Measurements from ENCODE around the gene ADH6. TPM values are rescaled to one million over a fixed set of nuclear protein-coding genes. Genes with fewer than 3 reads are reported as not detected.
"Not testable (repeated sequence)": the region's sequence is repeated elsewhere in the genome, so short reads cannot be mapped to it uniquely, and the experiment has no call there.

The ADH6 gene
- total RNA-seq, 1 donor, result not detected

GRCh38 chr4:99207069-99207743 is 11.8 kb downstream of the ADH6 start:
- H3K4me1 ChIP-seq (ENCODE audit: insufficient read depth, low read length), result no peaks in the 10 kb centered on the region
- H3K4me3 ChIP-seq (ENCODE audit: low read length), result no peak overlapping the region
- no peaks in the 10 kb centered on the region for H3K27me3 ChIP-seq (ENCODE audit: insufficient read depth, low read length)
- no peaks in the 10 kb centered on the region for H3K9me3 ChIP-seq (ENCODE audit: low read depth, low read length)

GRCh38 chr4:99205153-99205979 is 13.7 kb downstream of the ADH6 start:
- H3K9me3 ChIP-seq (ENCODE audit: low read depth, low read length), result no peaks in the 10 kb centered on the region
- no peaks in the 10 kb centered on the region for H3K27me3 ChIP-seq (ENCODE audit: insufficient read depth, low read length)
- no peaks in the 10 kb centered on the region for H3K4me1 ChIP-seq (ENCODE audit: insufficient read depth, low read length)
- H3K4me3 ChIP-seq (ENCODE audit: low read length), result no peak overlapping the region

GRCh38 chr4:99202536-99202935 is 16.5 kb downstream of the ADH6 start:
- Histone ChIP-seq H3K4me1 (ENCODE audit: insufficient read depth, low read length) (no peaks in the 10 kb centered on the region), H3K9me3 (ENCODE audit: low read depth, low read length) (no peaks in the 10 kb centered on the region), H3K27me3 (ENCODE audit: insufficient read depth, low read length) (no peaks in the 10 kb centered on the region), H3K4me3 (ENCODE audit: low read length) (no peak overlapping the region)

- H3K9me3 ChIP-seq (ENCODE audit: low read depth, low read length), result no peaks in the 10 kb centered on the region
- H3K27me3 ChIP-seq (ENCODE audit: insufficient read depth, low read length), result no peaks in the 10 kb centered on the region
- no peaks in the 10 kb centered on the region for H3K4me1 ChIP-seq (ENCODE audit: insufficient read depth, low read length)
Observed at GRCh38 chr4:99202094-99202493, 17.0 kb downstream of the ADH6 start.

DNA sequence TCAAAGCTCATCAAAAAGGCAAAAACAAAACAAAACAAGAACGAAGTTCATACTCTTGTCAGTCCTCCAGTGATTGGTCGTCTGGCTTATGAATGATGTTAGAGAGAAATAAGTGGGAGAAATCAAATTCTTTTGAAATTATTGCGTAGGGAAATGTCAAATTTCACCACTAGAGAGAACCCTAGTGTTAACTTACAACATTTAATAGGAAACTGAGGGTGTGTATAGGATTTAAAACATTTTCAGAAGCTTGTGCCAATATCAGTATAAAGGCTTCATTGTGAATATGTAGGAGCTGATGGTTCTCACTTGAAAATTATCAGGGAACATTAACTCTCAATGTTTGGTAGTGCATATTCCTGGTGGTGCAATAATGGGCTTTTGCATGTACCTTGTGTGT is 17.4 kb downstream of the ADH6 start:
- Histone ChIP-seq H3K27me3 (ENCODE audit: insufficient read depth, low read length) (no peaks in the 10 kb centered on the region), H3K4me1 (ENCODE audit: insufficient read depth, low read length) (no peaks in the 10 kb centered on the region), H3K9me3 (ENCODE audit: low read depth, low read length) (no peaks in the 10 kb centered on the region), H3K4me3 (ENCODE audit: low read length) (no peak overlapping the region)

More at GRCh38 chr4:99202094-99202493, 17.0 kb downstream of the ADH6 start:
- no peak overlapping the region for H3K4me3 ChIP-seq (ENCODE audit: low read length)

DNA sequence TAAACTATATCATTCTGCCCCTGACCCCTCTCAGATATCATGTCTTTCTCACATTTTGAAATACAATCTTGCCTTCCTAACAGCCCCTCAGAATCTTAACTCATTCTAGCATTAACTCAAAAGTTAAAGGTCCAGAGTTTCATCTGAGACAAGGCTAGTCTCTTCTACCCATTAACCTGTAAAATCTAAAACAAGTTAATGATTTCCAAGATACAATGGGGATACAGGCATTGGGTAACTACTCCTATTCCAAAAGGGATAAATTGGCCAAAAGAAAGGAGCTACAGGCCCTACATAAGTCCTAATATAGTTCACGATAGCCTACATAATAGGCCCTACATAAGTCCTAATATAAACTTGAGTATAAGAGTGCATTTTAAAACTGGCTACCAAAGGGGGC is 18.9 kb downstream of the ADH6 start:
- Histone ChIP-seq H3K4me3 (ENCODE audit: low read length) (no peak overlapping the region), H3K9me3 (ENCODE audit: low read depth, low read length) (no peaks in the 10 kb centered on the region), H3K27me3 (ENCODE audit: insufficient read depth, low read length) (no peaks in the 10 kb centered on the region), H3K4me1 (ENCODE audit: insufficient read depth, low read length) (no peaks in the 10 kb centered on the region)

DNA sequence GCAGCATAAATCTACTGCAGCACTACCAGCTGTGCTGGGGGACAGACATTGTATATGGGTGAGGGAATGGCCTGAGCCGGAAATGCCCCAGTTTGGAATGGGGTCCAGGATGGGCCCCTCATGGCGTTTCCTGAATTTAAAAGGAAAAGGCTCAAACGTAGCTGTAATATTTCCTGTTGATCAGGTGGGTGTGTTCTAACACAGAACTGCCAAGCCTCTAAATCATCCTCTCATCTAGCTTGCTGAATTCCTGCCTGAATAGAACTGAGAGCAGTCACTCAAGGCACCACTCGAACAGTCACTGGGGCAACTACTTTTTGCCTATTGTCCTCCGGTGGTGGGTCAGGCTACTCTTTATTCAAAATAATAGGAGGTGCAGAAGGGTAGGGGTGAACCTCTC is 28.7 kb downstream of the ADH6 start:
- H3K27me3 ChIP-seq (ENCODE audit: insufficient read depth, low read length), result no peaks in the 10 kb centered on the region
- no peak overlapping the region for H3K4me3 ChIP-seq (ENCODE audit: low read length)
- H3K4me1 ChIP-seq (ENCODE audit: insufficient read depth, low read length), result no peaks in the 10 kb centered on the region
- H3K9me3 ChIP-seq (ENCODE audit: low read depth, low read length), result peaks cover 3% of the 10 kb centered on the region

DNA sequence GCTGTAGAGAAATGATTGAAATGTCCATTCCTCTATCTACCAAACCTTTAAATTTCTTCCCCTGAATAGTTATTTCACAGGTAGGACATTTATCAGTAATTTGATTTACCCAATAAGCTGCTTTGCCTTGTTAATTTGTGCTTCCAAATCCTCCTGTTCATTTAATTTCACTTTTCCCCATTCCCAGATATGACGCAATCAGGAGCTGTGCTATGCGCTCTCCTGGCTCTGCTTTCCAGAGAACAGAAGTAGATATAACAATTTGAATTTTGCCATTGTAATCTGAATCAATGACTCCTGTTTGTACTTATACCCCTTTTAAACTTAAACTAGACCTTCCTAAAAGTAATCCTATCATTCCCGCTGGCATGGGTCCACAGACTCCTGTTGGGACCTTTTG is 29.1 kb downstream of the ADH6 start:
- H3K9me3 ChIP-seq (ENCODE audit: low read depth, low read length); H3K4me1 ChIP-seq (ENCODE audit: insufficient read depth, low read length); H3K4me3 ChIP-seq (ENCODE audit: low read length); H3K27me3 ChIP-seq (ENCODE audit: insufficient read depth, low read length): not testable (repeated sequence)

GRCh38 chr4:99186029-99186428 is 33.0 kb downstream of the ADH6 start:
- Histone ChIP-seq H3K27me3 (ENCODE audit: insufficient read depth, low read length) (no peaks in the 10 kb centered on the region), H3K4me3 (ENCODE audit: low read length) (no peak overlapping the region), H3K4me1 (ENCODE audit: insufficient read depth, low read length) (no peaks in the 10 kb centered on the region), H3K9me3 (ENCODE audit: low read depth, low read length) (peaks cover 14% of the 10 kb centered on the region)

GRCh38 chr4:99185581-99185980 is 33.5 kb downstream of the ADH6 start:
- no peak overlapping the region for H3K4me3 ChIP-seq (ENCODE audit: low read length)

DNA sequence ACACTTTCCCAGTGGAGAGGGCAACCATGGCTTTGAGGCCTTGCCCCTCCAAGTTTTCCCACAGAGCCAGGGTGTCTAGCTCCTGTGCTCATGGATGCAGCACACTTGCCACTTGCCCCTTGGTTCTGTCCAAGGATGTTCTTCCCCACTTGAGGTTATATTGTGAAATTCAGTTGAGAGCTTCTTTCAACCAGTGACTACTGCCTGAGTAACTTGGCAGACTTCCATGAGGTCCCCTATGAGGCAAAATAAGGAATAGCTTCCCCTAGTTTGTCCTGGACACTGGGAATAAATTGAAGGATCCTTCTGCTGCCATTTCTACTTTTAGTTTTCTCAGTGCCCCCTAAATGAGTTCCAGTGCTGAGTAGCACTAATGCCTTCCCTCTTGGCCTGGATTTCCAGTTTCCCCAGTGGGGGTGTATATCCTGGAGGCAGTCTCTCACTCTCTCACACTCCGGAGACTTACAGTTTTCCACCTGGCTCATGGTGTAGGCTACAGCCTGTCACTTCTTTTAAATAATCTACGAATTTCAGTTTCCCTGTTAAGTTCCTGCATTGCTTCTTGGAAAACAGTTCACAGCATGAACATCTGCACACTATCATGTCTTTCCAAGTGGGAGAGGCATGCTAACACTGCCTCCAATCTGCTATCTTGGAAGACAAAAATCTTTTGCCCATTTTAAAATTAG is 38.5 kb downstream of the ADH6 start:
- H3K27me3 ChIP-seq (ENCODE audit: insufficient read depth, low read length), result no peaks in the 10 kb centered on the region
- peaks cover 13% of the 10 kb centered on the region for H3K9me3 ChIP-seq (ENCODE audit: low read depth, low read length)
- no peaks in the 10 kb centered on the region for H3K4me1 ChIP-seq (ENCODE audit: insufficient read depth, low read length)
- H3K4me3 ChIP-seq (ENCODE audit: low read length), result no peak overlapping the region

More at GRCh38 chr4:99185581-99185980, 33.5 kb downstream of the ADH6 start:
- peaks cover 14% of the 10 kb centered on the region for H3K9me3 ChIP-seq (ENCODE audit: low read depth, low read length)
- no peaks in the 10 kb centered on the region for H3K27me3 ChIP-seq (ENCODE audit: insufficient read depth, low read length)
- H3K4me1 ChIP-seq (ENCODE audit: insufficient read depth, low read length), result no peaks in the 10 kb centered on the region

GRCh38 chr4:99179626-99180025 is 39.4 kb downstream of the ADH6 start:
- Histone ChIP-seq H3K4me3 (ENCODE audit: low read length) (no peak overlapping the region), H3K27me3 (ENCODE audit: insufficient read depth, low read length) (no peaks in the 10 kb centered on the region), H3K9me3 (ENCODE audit: low read depth, low read length) (peaks cover 4% of the 10 kb centered on the region), H3K4me1 (ENCODE audit: insufficient read depth, low read length) (no peaks in the 10 kb centered on the region)

DNA sequence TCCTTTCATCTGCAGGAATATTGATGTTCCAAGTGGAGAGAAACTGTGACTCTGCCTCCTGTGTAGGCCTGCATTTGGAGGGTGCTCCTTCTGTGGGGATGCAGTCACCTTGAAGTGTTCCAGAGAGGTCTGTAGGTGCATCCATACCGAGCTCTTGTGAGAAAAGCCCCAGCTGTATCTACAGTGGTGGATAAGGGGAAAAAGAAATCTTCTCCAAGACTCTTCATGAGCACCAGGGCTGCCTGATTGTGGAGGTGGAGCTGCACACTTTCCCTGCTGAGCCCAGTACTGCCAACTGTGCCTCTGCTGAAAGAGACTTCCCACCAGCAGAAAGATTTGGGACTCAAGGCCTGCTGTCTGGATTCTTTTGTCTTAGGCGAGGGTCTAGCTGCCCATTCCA is 39.9 kb downstream of the ADH6 start:
- H3K27me3 ChIP-seq (ENCODE audit: insufficient read depth, low read length), result no peaks in the 10 kb centered on the region
- no peak overlapping the region for H3K4me3 ChIP-seq (ENCODE audit: low read length)
- no peaks in the 10 kb centered on the region for H3K4me1 ChIP-seq (ENCODE audit: insufficient read depth, low read length)
- H3K9me3 ChIP-seq (ENCODE audit: low read depth, low read length), result no peaks in the 10 kb centered on the region

DNA sequence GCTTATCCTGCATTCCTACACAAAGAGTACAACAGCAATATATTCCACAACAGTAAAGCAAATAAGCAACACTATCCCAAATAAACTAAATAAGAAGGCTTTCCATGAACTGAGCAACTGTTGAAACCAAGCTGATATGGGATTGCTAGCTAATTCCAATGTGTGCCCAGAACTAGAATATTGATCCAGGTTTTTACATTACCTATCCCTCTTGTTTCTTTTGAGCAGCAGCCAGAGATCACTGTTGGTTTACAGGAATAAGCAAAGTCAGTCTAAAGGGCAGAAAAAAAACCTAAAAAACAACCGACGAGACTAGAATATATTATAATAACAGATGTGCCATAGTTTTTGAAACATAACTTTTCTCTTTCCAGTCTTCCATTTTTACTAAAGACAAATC is 52.5 kb downstream of the ADH6 start:
- Histone ChIP-seq H3K4me3 (ENCODE audit: low read length) (no peak overlapping the region), H3K27me3 (ENCODE audit: insufficient read depth, low read length) (no peaks in the 10 kb centered on the region), H3K4me1 (ENCODE audit: insufficient read depth, low read length) (no peaks in the 10 kb centered on the region), H3K9me3 (ENCODE audit: low read depth, low read length) (no peaks in the 10 kb centered on the region)

GRCh38 chr4:99165978-99166377 is 53.1 kb downstream of the ADH6 start:
- Histone ChIP-seq H3K4me1 (ENCODE audit: insufficient read depth, low read length) (no peaks in the 10 kb centered on the region), H3K4me3 (ENCODE audit: low read length) (no peak overlapping the region), H3K9me3 (ENCODE audit: low read depth, low read length) (no peaks in the 10 kb centered on the region), H3K27me3 (ENCODE audit: insufficient read depth, low read length) (no peaks in the 10 kb centered on the region)
